ENCODE results near the gene WDFY2. TPM values are rescaled to one million over a fixed set of nuclear protein-coding genes. Genes with fewer than 3 reads are reported as not detected.

WDFY2 gene
- polyA plus RNA-seq, 3 donors = 6.5 to 40.1 (median 9.1) TPM

DNA sequence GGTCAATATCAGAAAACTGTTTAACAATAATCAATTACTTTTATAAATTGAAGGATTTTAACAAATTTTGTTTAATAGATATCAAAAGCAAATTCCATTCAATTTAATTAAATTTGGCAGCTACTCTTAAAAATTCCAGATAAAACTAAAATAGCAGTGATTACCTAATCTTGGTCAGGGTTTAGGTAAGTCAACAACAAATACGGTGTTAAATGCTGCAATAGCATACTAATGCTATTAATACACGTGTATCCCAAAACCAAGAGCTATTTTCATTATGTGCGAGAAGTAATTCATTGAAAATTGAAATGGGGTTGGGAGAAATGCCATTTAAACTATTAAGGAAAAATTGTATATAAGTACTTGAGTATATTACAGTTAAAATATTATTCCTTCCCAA is 114.1 kb downstream of the WDFY2 start:
- intact Hi-C loops (cut with micrococcal nuclease) = no loop called here

DNA sequence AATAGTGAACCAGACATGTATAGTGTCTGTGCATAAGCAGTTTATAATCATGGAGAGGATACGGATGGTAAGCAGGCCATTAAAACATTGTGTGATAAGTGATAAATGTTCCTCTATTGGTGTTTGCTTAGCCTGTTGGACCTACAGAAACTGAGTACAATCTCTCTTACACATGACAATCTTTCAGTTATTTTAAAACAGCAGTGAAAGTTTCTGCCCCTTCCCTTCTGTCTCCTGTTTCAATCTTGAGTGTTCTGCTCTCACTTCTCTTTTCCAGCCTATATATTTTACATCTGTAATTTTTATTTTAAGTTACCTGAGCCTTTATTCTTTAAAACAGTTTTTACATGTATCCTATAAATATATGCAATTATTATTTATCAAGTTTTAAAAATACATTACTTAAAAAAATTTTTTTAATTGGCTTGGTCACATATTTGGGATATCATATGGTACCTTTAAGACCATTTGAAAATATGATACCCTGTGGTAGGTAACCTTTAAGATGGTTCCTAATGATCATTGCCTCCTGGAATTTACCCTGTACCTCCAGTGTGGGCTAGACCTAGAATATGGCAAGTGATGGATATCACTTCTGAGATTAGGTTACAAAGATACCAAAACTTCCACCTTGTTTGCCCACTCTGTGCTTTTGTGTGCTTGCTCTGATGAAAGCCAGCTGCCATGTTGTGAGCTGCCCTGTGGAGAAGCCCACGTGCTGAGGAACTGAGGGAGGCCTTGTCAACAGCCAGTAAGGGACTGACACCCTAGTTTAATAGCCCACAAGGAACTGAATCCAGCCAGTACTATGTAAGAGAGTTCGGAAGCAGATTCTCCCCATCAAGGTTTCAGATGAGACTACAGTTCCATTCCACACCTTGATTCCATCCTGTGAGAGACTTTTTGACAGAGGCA is 120.4 kb downstream of the WDFY2 start:
- H3K27ac Mint-ChIP-seq = peak overlapping the region in 5 of 7 donors; percentile 60 to 87 (median 70)
- Histone ChIP-seq H3K4me1 (ENCODE audit: control insufficient read depth in 1 of 2, insufficient read depth in 2 of 2, low read length in 2 of 2) (no peaks in the 10 kb centered on the region), H3K4me3 (replicated peaks in 1 of 3; ENCODE audit: low read depth in 2 of 3, low read length in 3 of 3) (no peak overlapping the region), H3K79me2 (ENCODE audit: insufficient read depth, low read length) (peaks cover 83% of the 10 kb centered on the region), H3K27ac (ENCODE audit: low read depth in 1 of 2, low read length in 2 of 2) (peak overlapping the region in 1 of 2 donors; percentile 62), H3K9me3 (replicated peaks in 1 of 2; ENCODE audit: control insufficient read depth in 1 of 2, insufficient read depth in 1 of 2, low read length in 2 of 2) (no peaks in the 10 kb centered on the region), H3K27me3 (ENCODE audit: control insufficient read depth in 2 of 2, insufficient read depth in 2 of 2, low read length in 2 of 2) (no peaks in the 10 kb centered on the region), H3K9ac (ENCODE audit: insufficient read depth, low read length, poor library complexity, severe bottlenecking) (no peak overlapping the region), H2AFZ (ENCODE audit: insufficient read depth, low read depth, low read length, poor library complexity, severe bottlenecking) (no peak overlapping the region), H3K4me2 (replicated peaks; ENCODE audit: extremely low read depth, low read length, poor library complexity, severe bottlenecking) (no peak overlapping the region), H4K20me1 (ENCODE audit: insufficient read depth, low read length) (peaks cover 40% of the 10 kb centered on the region), H3K36me3 (replicated peaks in 1 of 2; ENCODE audit: control insufficient read depth in 1 of 2, insufficient read depth in 2 of 2, low read length in 2 of 2) (peaks cover 6 to 31% of the 10 kb centered on the region in 2 donors)
- no peaks in the 10 kb centered on the region for H3K27me3 Mint-ChIP-seq (ENCODE audit: low read depth in 3 of 3)
- no peak overlapping the region for H3K4me3 Mint-ChIP-seq
- peaks cover 0 to 2% (median 0%) of the 10 kb centered on the region in 7 donors for H3K9me3 Mint-ChIP-seq
- no peak for DNase-seq
- 57% methylated on average over 1 of the region's 3 CpGs for WGBS (ENCODE audit: insufficient coverage)
- peaks cover 23% of the 10 kb centered on the region for H3K4me1 Mint-ChIP-seq
- TF ChIP-seq, protein P1, sequence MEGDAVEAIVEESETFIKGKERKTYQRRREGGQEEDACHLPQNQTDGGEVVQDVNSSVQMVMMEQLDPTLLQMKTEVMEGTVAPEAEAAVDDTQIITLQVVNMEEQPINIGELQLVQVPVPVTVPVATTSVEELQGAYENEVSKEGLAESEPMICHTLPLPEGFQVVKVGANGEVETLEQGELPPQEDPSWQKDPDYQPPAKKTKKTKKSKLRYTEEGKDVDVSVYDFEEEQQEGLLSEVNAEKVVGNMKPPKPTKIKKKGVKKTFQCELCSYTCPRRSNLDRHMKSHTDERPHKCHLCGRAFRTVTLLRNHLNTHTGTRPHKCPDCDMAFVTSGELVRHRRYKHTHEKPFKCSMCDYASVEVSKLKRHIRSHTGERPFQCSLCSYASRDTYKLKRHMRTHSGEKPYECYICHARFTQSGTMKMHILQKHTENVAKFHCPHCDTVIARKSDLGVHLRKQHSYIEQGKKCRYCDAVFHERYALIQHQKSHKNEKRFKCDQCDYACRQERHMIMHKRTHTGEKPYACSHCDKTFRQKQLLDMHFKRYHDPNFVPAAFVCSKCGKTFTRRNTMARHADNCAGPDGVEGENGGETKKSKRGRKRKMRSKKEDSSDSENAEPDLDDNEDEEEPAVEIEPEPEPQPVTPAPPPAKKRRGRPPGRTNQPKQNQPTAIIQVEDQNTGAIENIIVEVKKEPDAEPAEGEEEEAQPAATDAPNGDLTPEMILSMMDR (IDR thresholded peaks at IDR 0.05) = no peak
- peaks cover 21 to 30% of the 10 kb centered on the region in 2 donors for H3K36me3 Mint-ChIP-seq
- intact Hi-C loops (cut with micrococcal nuclease) = no loop called here

More for the DNA sequence above, 114.1 kb downstream of the WDFY2 start:
- Mint-ChIP-seq H3K27me3 (ENCODE audit: low read depth in 3 of 3) (peaks cover 0 to 2% (median 0%) of the 10 kb centered on the region in 3 donors), H3K4me1 (no peaks in the 10 kb centered on the region), H3K27ac (peak overlapping the region in 1 of 7 donors; percentile 79), H3K9me3 (peaks cover 0 to 2% (median 0%) of the 10 kb centered on the region in 7 donors), H3K36me3 (peaks cover 11 to 13% of the 10 kb centered on the region in 2 donors), H3K4me3 (no peak overlapping the region)
- no peak overlapping the region for H3K4me2 ChIP-seq (replicated peaks; ENCODE audit: extremely low read depth, low read length, poor library complexity, severe bottlenecking)
- no peak for DNase-seq
- no peaks in the 10 kb centered on the region for H3K27me3 ChIP-seq (ENCODE audit: control insufficient read depth in 2 of 2, insufficient read depth in 2 of 2, low read length in 2 of 2)
- no peaks in the 10 kb centered on the region for H3K9me3 ChIP-seq (replicated peaks in 1 of 2; ENCODE audit: control insufficient read depth in 1 of 2, insufficient read depth in 1 of 2, low read length in 2 of 2)
- H3K4me1 ChIP-seq (ENCODE audit: control insufficient read depth in 1 of 2, insufficient read depth in 2 of 2, low read length in 2 of 2) = no peaks in the 10 kb centered on the region
- no CpG with 5 or more reads among the region's 3 CpGs for WGBS (ENCODE audit: insufficient coverage)
- H3K36me3 ChIP-seq (replicated peaks in 1 of 2; ENCODE audit: control insufficient read depth in 1 of 2, insufficient read depth in 2 of 2, low read length in 2 of 2) = peaks cover 0 to 9% of the 10 kb centered on the region in 2 donors
- TF ChIP-seq, protein P1 (IDR thresholded peaks at IDR 0.05) = no peak
- peaks cover 62% of the 10 kb centered on the region for H4K20me1 ChIP-seq (ENCODE audit: insufficient read depth, low read length)
- H3K79me2 ChIP-seq (ENCODE audit: insufficient read depth, low read length) = peaks cover 79% of the 10 kb centered on the region
- no peak overlapping the region for H3K27ac ChIP-seq (ENCODE audit: low read depth in 1 of 2, low read length in 2 of 2)
- H2AFZ ChIP-seq (ENCODE audit: insufficient read depth, low read depth, low read length, poor library complexity, severe bottlenecking) = no peak overlapping the region
- H3K9ac ChIP-seq (ENCODE audit: insufficient read depth, low read length, poor library complexity, severe bottlenecking) = no peak overlapping the region
- H3K4me3 ChIP-seq (replicated peaks in 1 of 3; ENCODE audit: low read depth in 2 of 3, low read length in 3 of 3) = no peak overlapping the region
